SK-N-SH (cell line): ENCODE measurements around the gene NHS. TPM values are rescaled to one million over a fixed set of nuclear protein-coding genes. Genes with fewer than 3 reads are reported as not detected.

ENCODE experiments used
- CTCF ChIA-PET: fragments of 300-600, 350-600 bp; formaldehyde crosslinking; extraction: SDS; loops from one replicate; lab custom pipeline; 2021; lab: Yijun Ruan, JAX
- POLR2A ChIA-PET: fragments of 350-600 bp; sonication (Branson Sonifier 250); formaldehyde crosslinking; extraction: SDS; loops from one replicate; lab custom pipeline; 2020; ENCODE audit warnings: antibody characterized with exemption, inconsistent platforms; lab: Yijun Ruan, JAX
- DNase-seq: peaks from one replicate; pipeline ENCODE4 v3.0.0; 2012
- H2AFZ ChIP-seq: fragments of 200-600 bp; sonication (generic); 2 replicates; pipeline ENCODE4 v1.8.1; 2016; ENCODE audit warnings: antibody characterized with exemption, mild to moderate bottlenecking, low read depth
- H3F3A ChIP-seq: fragments of 200-600 bp; sonication (generic); replicated peaks from 2 replicates; pipeline ENCODE3; 2016; ENCODE audit warnings: antibody characterized with exemption, mild to moderate bottlenecking; ENCODE audit not compliant: insufficient read depth
- H3K27ac ChIP-seq, 2 experiments: fragments of 200-500 bp in 1 of 2; fragments of 200-600 bp in 1 of 2; sonication (Bioruptor generic) in 1 of 2; sonication (generic), shearing (Covaris generic) in 1 of 2; 2 replicates each; pipeline versions ENCODE4 v1.5.1 to v1.6.1; 2014 to 2016; ENCODE audit warnings: low read depth in 2 of 2, inconsistent platforms in 1 of 2, low read length in 1 of 2, mild to moderate bottlenecking in 1 of 2, mixed read lengths in 1 of 2
- H3K27me3 ChIP-seq: fragments of 200-600 bp; sonication (generic), shearing (Covaris generic); 2 replicates; pipeline ENCODE4 v1.6.1; 2016; ENCODE audit warnings: mixed run types; ENCODE audit not compliant: insufficient read depth
- H3K36me3 ChIP-seq, 2 experiments: fragments of 200-500 bp in 1 of 2; fragments of 200-600 bp in 1 of 2; sonication (Bioruptor generic) in 1 of 2; sonication (generic) in 1 of 2; replicated peaks in 1 of 2; 2 replicates each; pipeline versions ENCODE3 to v1.5.1; 2014 to 2016; ENCODE audit warnings: low read length in 1 of 2, mild to moderate bottlenecking in 1 of 2; ENCODE audit not compliant: insufficient read depth in 2 of 2, control insufficient read depth in 1 of 2
- H3K4me1 ChIP-seq, 2 experiments: fragments of 200-500 bp in 1 of 2; fragments of 200-600 bp in 1 of 2; sonication (Bioruptor generic) in 1 of 2; sonication (generic), shearing (Covaris generic) in 1 of 2; 2 replicates each; pipeline versions ENCODE4 v1.5.1 to v1.6.1; 2014 to 2016; ENCODE audit warnings: low read depth in 1 of 2, low read length in 1 of 2, mixed run types in 1 of 2; ENCODE audit not compliant: insufficient read depth in 2 of 2, control insufficient read depth in 1 of 2
- H3K4me2 ChIP-seq: fragments of 200-600 bp; sonication (generic), shearing (Covaris generic); 2 replicates; pipeline ENCODE4 v1.6.1; 2017; ENCODE audit warnings: mixed run types
- H3K4me3 ChIP-seq, 2 experiments: fragments of 200-500 bp in 1 of 2; fragments of 200-600 bp in 1 of 2; sonication (Bioruptor generic) in 1 of 2; sonication (generic), shearing (Covaris generic) in 1 of 2; 2 replicates each; pipeline versions ENCODE4 v1.5.1 to v1.8.1; 2014 to 2016; ENCODE audit warnings: low read depth in 2 of 2, inconsistent platforms in 1 of 2, low read length in 1 of 2, mild to moderate bottlenecking in 1 of 2, mixed read lengths in 1 of 2, moderate library complexity in 1 of 2
- H3K79me2 ChIP-seq: fragments of 200-600 bp; sonication (generic); 2 replicates; pipeline ENCODE4 v1.8.1; 2017; ENCODE audit warnings: mild to moderate bottlenecking; ENCODE audit not compliant: insufficient read depth
- H3K9ac ChIP-seq: fragments of 200-600 bp; sonication (generic); 2 replicates; pipeline ENCODE4 v1.6.1; 2017; ENCODE audit warnings: mixed run types
- H3K9me2 ChIP-seq: fragments of 200-600 bp; sonication (generic); 2 replicates; pipeline ENCODE4 v1.6.1; 2017; ENCODE audit warnings: mixed run types
- H3K9me3 ChIP-seq: fragments of 200-600 bp; sonication (generic); 2 replicates; pipeline ENCODE4 v1.6.1; 2017; ENCODE audit warnings: mixed run types, mild to moderate bottlenecking, moderate library complexity
- H4K20me1 ChIP-seq: fragments of 200-600 bp; sonication (generic); 2 replicates; pipeline ENCODE4 v1.6.1; 2017; ENCODE audit warnings: mild to moderate bottlenecking, mixed run types; ENCODE audit not compliant: insufficient read depth
- CHD2 ChIP-seq: fragments of 150-350 bp; IDR thresholded peaks from 2 replicates; pipeline ENCODE4 v1.6.1; 2018; ENCODE audit warnings: low read length; ENCODE audit not compliant: partially characterized antibody
- CTCF ChIP-seq: fragments of 200-600 bp; sonication (generic); IDR thresholded peaks from 2 replicates; pipeline ENCODE4 v1.6.1; 2017; ENCODE audit warnings: antibody characterized with exemption, mild to moderate bottlenecking, moderate library complexity
- ELF1 ChIP-seq: IDR thresholded peaks from 2 replicates; pipeline ENCODE4 v1.4.0; 2012
- EP300 ChIP-seq, 2 experiments: IDR thresholded peaks; 2 replicates each; pipeline versions ENCODE4 v1.4.0 to v1.6.1; 2012; ENCODE audit warnings: borderline replicate concordance in 1 of 2, low read depth in 1 of 2, low read length in 1 of 2
- FOSL2 ChIP-seq: IDR thresholded peaks from 2 replicates; pipeline ENCODE4 v1.4.0; 2012; ENCODE audit warnings: low read depth, mild to moderate bottlenecking, moderate library complexity, borderline replicate concordance
- GABPA ChIP-seq: IDR thresholded peaks from 2 replicates; pipeline ENCODE4 v1.4.0; 2012; ENCODE audit warnings: low read depth, mild to moderate bottlenecking
- JUND ChIP-seq: IDR thresholded peaks from 2 replicates; pipeline ENCODE4 v1.4.0; 2012
- MAX ChIP-seq: IDR thresholded peaks from 2 replicates; pipeline ENCODE4 v1.4.0; 2012; ENCODE audit warnings: low read depth
- PBX3 ChIP-seq: IDR thresholded peaks from 2 replicates; pipeline ENCODE4; 2012
- POLR2AphosphoS5 ChIP-seq: IDR thresholded peaks from 2 replicates; pipeline ENCODE4 v1.6.1; 2012; ENCODE audit warnings: low read depth, low read length
- RAD21 ChIP-seq: IDR thresholded peaks from 2 replicates; pipeline ENCODE4 v1.6.1; 2012; ENCODE audit warnings: mild to moderate bottlenecking, low read length
- REST ChIP-seq: IDR thresholded peaks from 2 replicates; pipeline ENCODE4 v1.6.1; 2012; ENCODE audit warnings: mild to moderate bottlenecking, low read depth, low read length, moderate library complexity
- RFX5 ChIP-seq: IDR thresholded peaks from 2 replicates; pipeline ENCODE4 v1.6.1; 2012; ENCODE audit warnings: mild to moderate bottlenecking, improper control_type of control experiment, low read length
- SMC3 ChIP-seq: IDR thresholded peaks from 2 replicates; pipeline ENCODE4 v1.6.1; 2012; ENCODE audit warnings: low read depth, low read length, improper control_type of control experiment
- TAF1 ChIP-seq: IDR thresholded peaks from 2 replicates; pipeline ENCODE4 v1.6.1; 2012; ENCODE audit warnings: low read depth, mild to moderate bottlenecking, low read length, moderate library complexity, borderline replicate concordance
- USF2 ChIP-seq: fragments of 150-350 bp; IDR thresholded peaks from 2 replicates; pipeline ENCODE4 v1.6.1; 2017; ENCODE audit warnings: antibody characterized with exemption, low read length, low read depth, borderline replicate concordance
- YY1 ChIP-seq: IDR thresholded peaks from 2 replicates; pipeline ENCODE4 v1.4.0; 2012; ENCODE audit warnings: low read depth, mild to moderate bottlenecking
- ZBTB33 ChIP-seq: IDR thresholded peaks from 2 replicates; pipeline ENCODE4 v1.4.0; 2012; ENCODE audit warnings: low read depth, borderline replicate concordance
- WGBS: methylation state at CpG from one replicate; pipeline ENCODE4 v1.1.6; 2017; ENCODE audit warnings: low lambda C conversion rate; 5-methylcytosine and 5-hydroxymethylcytosine counted together
- polyA plus RNA-seq, 3 experiments: library from polyadenylated mRNA; depleted of rRNA; stranded (reverse); fragments of >200 nt; gene quantifications; 2 replicates each; pipeline ENCODE4 v1.2.3, GENCODE V29; 2012

NHS gene
- polyA plus RNA-seq, 1 of the 3 experiments (the other 2 are of a cell fraction): 1.0 TPM

GRCh38 chrX:17616936-17617335, 241.9 kb downstream of the NHS start:
- H3K9me2 ChIP-seq: no peaks in the 10 kb centered on the region
- no peaks in the 10 kb centered on the region for H3K27me3 ChIP-seq
- no peak overlapping the region for H2AFZ ChIP-seq
- H3K4me2 ChIP-seq: no peak overlapping the region
- peak overlapping the region in 1 of 2 experiments; percentile 72; a peak in 2 of 4 replicates for H3K27ac ChIP-seq
- no peak overlapping the region for H3K4me3 ChIP-seq
- H3K9me3 ChIP-seq: no peaks in the 10 kb centered on the region
- no peaks in the 10 kb centered on the region for H4K20me1 ChIP-seq
- POLR2A ChIA-PET: no interaction called here
- WGBS: 45% methylated on average over 9 of the region's 9 CpGs
- H3K9ac ChIP-seq: no peak overlapping the region
- peaks cover 4 to 10% of the 10 kb centered on the region in 2 experiments; a peak in 2 of 4 replicates for H3K4me1 ChIP-seq
- DNase-seq: no peak
- TF ChIP-seq CHD2: no peak
- no peak for TF ChIP-seq TAF1
- no peak for TF ChIP-seq RAD21
- TF ChIP-seq FOSL2: no peak
- TF ChIP-seq JUND: no peak
- TF ChIP-seq EP300 (IDR thresholded peaks at IDR 0.05; ENCODE audit: borderline replicate concordance in 1 of 2, low read depth in 1 of 2, low read length in 1 of 2): no peak
- no peak for TF ChIP-seq RFX5
- no peak for TF ChIP-seq YY1
- CTCF ChIA-PET: no interaction called here
- H3F3A ChIP-seq: no peaks in the 10 kb centered on the region
- no peaks in the 10 kb centered on the region; the same call in 1 of the 2 replicates for H3K79me2 ChIP-seq
- H3K36me3 ChIP-seq: no peaks in the 10 kb centered on the region

- no peak overlapping the region for H3K4me2 ChIP-seq
- H3K79me2 ChIP-seq: no peaks in the 10 kb centered on the region; the same call in 1 of the 2 replicates
- no peaks in the 10 kb centered on the region for H3F3A ChIP-seq
- no peaks in the 10 kb centered on the region for H3K9me2 ChIP-seq
- no peaks in the 10 kb centered on the region for H3K27me3 ChIP-seq
- no peaks in the 10 kb centered on the region for H3K36me3 ChIP-seq
- H3K9ac ChIP-seq: no peak overlapping the region
- H3K27ac ChIP-seq: peak overlapping the region in 1 of 2 experiments; percentile 72; a peak in 2 of 4 replicates
- H2AFZ ChIP-seq: no peak overlapping the region
- ChIA-PET POLR2A (no interaction called here), CTCF (no interaction called here)
- no peaks in the 10 kb centered on the region for H4K20me1 ChIP-seq
- peaks cover 4 to 10% of the 10 kb centered on the region in 2 experiments; a peak in 2 of 4 replicates for H3K4me1 ChIP-seq
- peak; percentile 21 for DNase-seq
- no peaks in the 10 kb centered on the region for H3K9me3 ChIP-seq
- H3K4me3 ChIP-seq: no peak overlapping the region
- 30% methylated on average over 3 of the region's 3 CpGs for WGBS
- TF ChIP-seq USF2 (no peak), REST (no peak), CTCF (no peak), POLR2AphosphoS5 (no peak), GABPA (no peak), ZBTB33 (no peak), SMC3 (no peak), RAD21 (peak; percentile 6; the same call in 1 of the 2 replicates), JUND (no peak), YY1 (no peak), PBX3 (no peak), ELF1 (no peak), EP300 (IDR thresholded peaks at IDR 0.05; ENCODE audit: borderline replicate concordance in 1 of 2, low read depth in 1 of 2, low read length in 1 of 2) (peak in 1 of 2 experiments; percentile 92; a peak in 2 of 4 replicates), MAX (no peak)
Observed at GRCh38 chrX:17617806-17618205, 242.8 kb downstream of the NHS start.
